IMR-90 (cell line): ENCODE data around the gene ITGA6. TPM values are rescaled to one million over a fixed set of nuclear protein-coding genes. Genes with fewer than 3 reads are reported as not detected.

Source experiments
- ATAC-seq: fragments of 200-7000 bp; cut with Tn5 transposase; 2 replicates; pipeline ENCODE4 v1.9.1; 2020; ENCODE audit warnings: low read depth, mild to moderate bottlenecking, moderate library complexity
- BruUV-seq: library from RNA; stranded (reverse); fragments of 400-500 nt; replicated peaks from 2 replicates; lab custom pipeline; 2021; lab: Mats Ljungman, UMichigan
- CTCF ChIA-PET: fragments of 300-600 bp; formaldehyde crosslinking; extraction: SDS; loops from one replicate; lab custom pipeline; 2021; ENCODE audit warnings: antibody characterized with exemption; lab: Yijun Ruan, JAX
- POLR2A ChIA-PET: fragments of 300-600 bp; sonication (Branson Sonifier 250); formaldehyde crosslinking; loops from one replicate; lab custom pipeline; 2022; ENCODE audit warnings: antibody characterized with exemption; ENCODE audit not compliant: unreplicated experiment; lab: Charles Lee
- DNase-seq: peaks from one replicate; pipeline ENCODE4 v3.0.0; 2013
- H2AFZ ChIP-seq: replicated peaks from 2 replicates; pipeline ENCODE3; 2013; ENCODE audit warnings: low read length, mild to moderate bottlenecking; ENCODE audit not compliant: poor library complexity
- H2AK5ac ChIP-seq: 2 replicates; pipeline ENCODE4 v1.6.1; 2013; ENCODE audit warnings: low read depth, low read length, inconsistent platforms
- H2AK9ac ChIP-seq: replicated peaks from 2 replicates; pipeline ENCODE3; 2013; ENCODE audit warnings: mild to moderate bottlenecking, low read depth, low read length, moderate library complexity; ENCODE audit not compliant: poor library complexity
- H2BK120ac ChIP-seq: 2 replicates; pipeline ENCODE4 v1.6.1; 2013; ENCODE audit warnings: low read depth, low read length, inconsistent platforms
- H2BK15ac ChIP-seq: 3 replicates; pipeline ENCODE4 v1.6.1; 2013; ENCODE audit warnings: low read depth, low read length, inconsistent platforms
- H2BK20ac ChIP-seq: 2 replicates; pipeline ENCODE4 v1.6.1; 2013; ENCODE audit warnings: low read depth, mild to moderate bottlenecking, inconsistent platforms, low read length, moderate library complexity
- H2BK5ac ChIP-seq: 2 replicates; pipeline ENCODE4 v1.6.1; 2013; ENCODE audit warnings: mild to moderate bottlenecking, low read depth, low read length, inconsistent platforms; ENCODE audit not compliant: poor library complexity, severe bottlenecking
- H3K14ac ChIP-seq: replicated peaks from 2 replicates; pipeline ENCODE4 v1.6.1; 2013; ENCODE audit warnings: low read depth, low read length, inconsistent platforms
- H3K18ac ChIP-seq: 2 replicates; pipeline ENCODE4 v1.6.1; 2013; ENCODE audit warnings: low read depth, low read length, control low read depth
- H3K23ac ChIP-seq: 2 replicates; pipeline ENCODE4 v1.6.1; 2013; ENCODE audit warnings: low read depth, low read length, inconsistent platforms
- H3K27ac ChIP-seq: 2 replicates; pipeline ENCODE4 v1.5.1; 2013; ENCODE audit warnings: mild to moderate bottlenecking, control low read depth, low read length; ENCODE audit not compliant: insufficient read depth
- H3K27me3 ChIP-seq: 2 replicates; pipeline ENCODE4 v1.6.1; 2013; ENCODE audit warnings: low read length; ENCODE audit not compliant: control insufficient read depth, insufficient read depth
- H3K36me3 ChIP-seq: 2 replicates; pipeline ENCODE4 v1.6.1; 2013; ENCODE audit warnings: low read length, mixed read lengths; ENCODE audit not compliant: control insufficient read depth, insufficient read depth
- H3K4ac ChIP-seq: 2 replicates; pipeline ENCODE4 v1.6.1; 2013; ENCODE audit warnings: low read depth, low read length, inconsistent platforms
- H3K4me1 ChIP-seq: 2 replicates; pipeline ENCODE4 v1.6.1; 2013; ENCODE audit warnings: low read length, mixed read lengths; ENCODE audit not compliant: control insufficient read depth, insufficient read depth
- H3K4me2 ChIP-seq: 2 replicates; pipeline ENCODE4 v1.6.1; 2013; ENCODE audit warnings: low read depth, mild to moderate bottlenecking, control low read depth, low read length, moderate library complexity
- H3K4me3 ChIP-seq: 2 replicates; pipeline ENCODE4 v1.5.1; 2013; ENCODE audit warnings: low read depth, mild to moderate bottlenecking, control low read depth, low read length, moderate library complexity; ENCODE audit not compliant: insufficient read depth
- H3K56ac ChIP-seq: 2 replicates; pipeline ENCODE4 v1.6.1; 2013; ENCODE audit warnings: low read length, inconsistent platforms; ENCODE audit not compliant: insufficient read depth; ENCODE audit errors: extremely low read depth
- H3K79me1 ChIP-seq, 2 experiments: 2 replicates each; pipeline ENCODE4 v1.6.1; 2013; ENCODE audit warnings: low read length in 2 of 2, inconsistent platforms in 1 of 2, low read depth in 1 of 2
- H3K9ac ChIP-seq: 2 replicates; pipeline ENCODE4 v1.6.1; 2013; ENCODE audit warnings: low read depth, low read length, control low read depth
- H3K9me1 ChIP-seq: 2 replicates; pipeline ENCODE4 v1.6.1; 2013; ENCODE audit warnings: low read length, inconsistent platforms; ENCODE audit not compliant: insufficient read depth
- H3K9me3 ChIP-seq: 2 replicates; pipeline ENCODE4 v1.6.1; 2013; ENCODE audit warnings: low read length; ENCODE audit not compliant: control insufficient read depth, insufficient read depth
- H4K20me1 ChIP-seq: 2 replicates; pipeline ENCODE4 v1.6.1; 2013; ENCODE audit warnings: low read length, inconsistent platforms; ENCODE audit not compliant: insufficient read depth
- H4K5ac ChIP-seq: 2 replicates; pipeline ENCODE4 v1.6.1; 2013; ENCODE audit warnings: mild to moderate bottlenecking, low read depth, low read length, control low read depth
- H4K8ac ChIP-seq, 2 experiments: 2 replicates each; pipeline ENCODE4 v1.6.1; 2013; ENCODE audit warnings: low read depth in 2 of 2, low read length in 2 of 2, control low read depth in 1 of 2, inconsistent platforms in 1 of 2
- H4K91ac ChIP-seq: 2 replicates; pipeline ENCODE4 v1.6.1; 2013; ENCODE audit warnings: low read depth, low read length, inconsistent platforms; ENCODE audit not compliant: insufficient read depth
- CEBPB ChIP-seq: IDR thresholded peaks from 2 replicates; pipeline ENCODE4 v1.6.1; 2012; ENCODE audit warnings: low read depth, low read length, improper control_type of control experiment
- CTCF ChIP-seq: conservative IDR thresholded peaks from 2 replicates; pipeline ENCODE4 v1.5.1; 2012; ENCODE audit warnings: mild to moderate bottlenecking, low read depth, low read length, improper control_type of control experiment
- NFE2L2 ChIP-seq: fragments of 150-350 bp; IDR thresholded peaks from 2 replicates; pipeline ENCODE4 v1.6.1; 2016; ENCODE audit warnings: low read depth, mild to moderate bottlenecking, low read length
- POLR2A ChIP-seq: IDR thresholded peaks from 2 replicates; pipeline ENCODE4 v1.6.1; 2012; ENCODE audit warnings: mild to moderate bottlenecking, low read depth, low read length
- RAD21 ChIP-seq: IDR thresholded peaks from 2 replicates; pipeline ENCODE4 v1.6.1; 2012; ENCODE audit warnings: low read length, improper control_type of control experiment
- RCOR1 ChIP-seq: IDR thresholded peaks from 2 replicates; pipeline ENCODE4 v1.6.1; 2012; ENCODE audit warnings: mild to moderate bottlenecking, low read length, improper control_type of control experiment; ENCODE audit not compliant: insufficient replicate concordance
- SMC3 ChIP-seq: fragments of 150-350 bp; IDR thresholded peaks from 2 replicates; pipeline ENCODE4 v1.6.1; 2016; ENCODE audit warnings: low read depth, mild to moderate bottlenecking, antibody characterized with exemption, low read length, moderate library complexity
- WGBS, 2 experiments: methylation state at CpG; one replicate each; pipeline versions ENCODE4 v1.1.5 to v1.1.7; 2013; ENCODE audit warnings: missing lambda C conversion rate in 2 of 2; ENCODE audit not compliant: insufficient read length in 1 of 2; ENCODE audit errors: extremely low coverage in 2 of 2; 5-methylcytosine and 5-hydroxymethylcytosine counted together
- dilution Hi-C: fragments of 300-500 bp; cut with HindIII; formaldehyde crosslinking; loops from one replicate; pipeline ENCODE4 v1.14.3; 2018; ENCODE audit warnings: low sequenced_read_pairs; ENCODE audit not compliant: unreplicated experiment
- in situ Hi-C: fragments of 300-500 bp; cut with MboI; formaldehyde crosslinking; loops from 3 replicates; pipeline ENCODE4 v1.14.3; 2019; ENCODE audit warnings: low sequenced_read_pairs, inconsistent platforms, mixed read lengths
- intact Hi-C: fragments of 100-400 bp; cut with micrococcal nuclease; formaldehyde crosslinking; loops from 2 replicates; pipeline ENCODE4 v1.10.0; 2022
- polyA plus RNA-seq, 3 experiments: library from polyadenylated mRNA; depleted of rRNA; stranded (reverse); fragments of >200 nt; gene quantifications; 2 replicates each; pipeline ENCODE4 v1.2.3, GENCODE V29; 2012; ENCODE audit warnings: low replicate concordance in 1 of 3
- total RNA-seq: library from RNA; depleted of rRNA; stranded (reverse); fragments of >200 nt; gene quantifications from 2 replicates; pipeline ENCODE4 v1.2.3, GENCODE V29; 2012

The ITGA6 gene
- total and polyA plus RNA-seq, 2 of the 4 experiments (the other 2 are of a cell fraction) = 12.5 to 43.9 TPM

GRCh38 chr2:172455121-172455515 lies 27.7 kb downstream of the ITGA6 start:
- no peak overlapping the region for H2BK20ac ChIP-seq
- BruUV-seq = no TSS peak
- no peak overlapping the region for H3K4me3 ChIP-seq
- intact Hi-C loops (no loop called here), dilution Hi-C loops (no loop called here), in situ Hi-C loops (loop anchor here (25.0 kb wide), 2 partner anchors 643 to 743 kb away; no protein-coding TSS in a partner anchor)
- ChIA-PET CTCF (no interaction called here), POLR2A (no interaction called here)
- WGBS, 2 experiments = 100% methylated on average over 1 of the region's 4 CpGs; no CpG with 5 or more reads in 1 of the 2 experiments
- peaks cover 5% of the 10 kb centered on the region; the same call in 1 of the 2 replicates for H3K9me1 ChIP-seq
- no peak overlapping the region for H2AK9ac ChIP-seq
- no peak overlapping the region for H3K18ac ChIP-seq
- H4K91ac ChIP-seq = no peak overlapping the region
- ATAC-seq = no peak
- TF ChIP-seq POLR2A (no peak), RAD21 (no peak), SMC3 (no peak), CTCF (no peak), RCOR1 (no peak), CEBPB (no peak), NFE2L2 (no peak)
- H2BK120ac ChIP-seq = no peak overlapping the region
- H3K23ac ChIP-seq = no peak overlapping the region
- H3K4me2 ChIP-seq = no peak overlapping the region
- H3K9me3 ChIP-seq = no peaks in the 10 kb centered on the region
- no peak overlapping the region for H4K8ac ChIP-seq
- DNase-seq = no peak
- H2BK5ac ChIP-seq = no peak overlapping the region
- no peak overlapping the region; the same call in 1 of the 2 replicates for H3K56ac ChIP-seq
- no peaks in the 10 kb centered on the region for H3K36me3 ChIP-seq
- no peak overlapping the region for H3K4ac ChIP-seq
- no peaks in the 10 kb centered on the region for H3K27me3 ChIP-seq
- H3K14ac ChIP-seq = no peak overlapping the region
- H3K4me1 ChIP-seq = no peaks in the 10 kb centered on the region
- no peak overlapping the region for H3K27ac ChIP-seq
- no peak overlapping the region for H4K5ac ChIP-seq
- no peak overlapping the region for H2AK5ac ChIP-seq
- no peak overlapping the region for H2BK15ac ChIP-seq
- H3K9ac ChIP-seq = no peak overlapping the region
- H2AFZ ChIP-seq = no peak overlapping the region
- H3K79me1 ChIP-seq = peaks cover 30 to 35% of the 10 kb centered on the region in 2 experiments
- no peaks in the 10 kb centered on the region for H4K20me1 ChIP-seq
